ENCODE results near the gene CCNQ. TPM values are rescaled to one million over a fixed set of nuclear protein-coding genes. Genes with fewer than 3 reads are reported as not detected.

Gene CCNQ
- polyA plus RNA-seq, 1 donor (not counting 4 experiments of a cell fraction or from before 2014, with no cell fraction given) = 31.1 TPM

DNA sequence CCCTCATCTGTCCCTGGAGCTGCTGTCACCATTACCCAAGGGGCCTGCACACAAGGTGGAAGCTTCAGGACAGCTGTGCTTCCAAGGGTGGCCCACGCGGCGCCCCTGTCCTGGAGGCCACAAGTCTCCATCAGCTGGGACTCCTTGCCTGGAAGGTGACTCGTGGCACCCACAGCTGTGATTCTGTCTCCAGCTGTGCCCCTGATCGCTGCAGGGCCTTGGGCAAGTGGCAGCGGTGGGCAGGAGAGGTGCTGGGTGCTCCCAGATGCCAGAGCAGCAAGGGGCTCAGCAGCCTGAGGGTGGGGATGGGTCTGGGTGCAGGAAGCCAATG is 39.1 kb upstream of the CCNQ start:
- Histone ChIP-seq H3K9me1 (ENCODE audit: control insufficient read depth, extremely low read depth, insufficient read depth, low read length) (no peaks in the 10 kb centered on the region), H3K27ac (ENCODE audit: control insufficient read depth, insufficient read depth, low read length) (no peak overlapping the region), H3K79me2 (ENCODE audit: control insufficient read depth, insufficient read depth, low read length) (no peaks in the 10 kb centered on the region), H4K20me1 (ENCODE audit: control insufficient read depth, extremely low read depth, insufficient read depth, low read length) (no peaks in the 10 kb centered on the region), H2AFZ (ENCODE audit: control insufficient read depth, low read length) (no peak overlapping the region), H3K4me1 (ENCODE audit: control insufficient read depth, extremely low read depth, insufficient read depth, low read length) (peaks cover 3% of the 10 kb centered on the region), H3K36me3 (ENCODE audit: control insufficient read depth in 2 of 2, extremely low read depth in 1 of 2, insufficient read depth in 2 of 2, low read length in 2 of 2) (no peaks in the 10 kb centered on the region), H3K4me2 (ENCODE audit: control insufficient read depth, extremely low read depth, insufficient read depth, low read depth, low read length) (no peak overlapping the region), H3K4me3 (ENCODE audit: control insufficient read depth in 2 of 3, extremely low read depth in 1 of 3, insufficient read depth in 2 of 3, low read depth in 1 of 3, low read length in 3 of 3) (no peak overlapping the region), H3K9me3 (ENCODE audit: control insufficient read depth, low read depth, low read length) (peaks cover 2% of the 10 kb centered on the region), H3K27me3 (ENCODE audit: control insufficient read depth, extremely low read depth, insufficient read depth, low read length) (peaks cover 40% of the 10 kb centered on the region), H3K9ac (ENCODE audit: control insufficient read depth, extremely low read depth, insufficient read depth, low read length) (no peak overlapping the region)
- DNase-seq (ENCODE audit: low read depth, low spot score) (no peak), FAIRE-seq (no peak)
- no peak for TF ChIP-seq EZH2 (IDR thresholded peaks at IDR 0.05; ENCODE audit: low read length)
- no peak for TF ChIP-seq CTCF (optimal IDR thresholded peaks at IDR 0.05 in 1 of 3, IDR thresholded peaks at IDR 0.05 in 1 of 3, conservative IDR thresholded peaks at IDR 0.05 in 1 of 3; ENCODE audit: extremely low read depth in 1 of 3, insufficient read depth in 2 of 3, low read length in 3 of 3)
- dilution Hi-C loops (cut with MboI; ENCODE audit: extremely low pct_ligation_motif_present, low sequenced_read_pairs) = no loop called here

GRCh38 chrX:153637121-153638040 is 38.4 kb upstream of the CCNQ start:
- no peak for FAIRE-seq

More at GRCh38 chrX:153637121-153638040, 38.4 kb upstream of the CCNQ start:
- H3K4me2 ChIP-seq (ENCODE audit: control insufficient read depth, extremely low read depth, insufficient read depth, low read depth, low read length) = no peak overlapping the region
- H3K4me1 ChIP-seq (ENCODE audit: control insufficient read depth, extremely low read depth, insufficient read depth, low read length) = peaks cover 3% of the 10 kb centered on the region
- H3K79me2 ChIP-seq (ENCODE audit: control insufficient read depth, insufficient read depth, low read length) = no peaks in the 10 kb centered on the region
- no peak overlapping the region for H3K9ac ChIP-seq (ENCODE audit: control insufficient read depth, extremely low read depth, insufficient read depth, low read length)
- TF ChIP-seq EZH2 (IDR thresholded peaks at IDR 0.05; ENCODE audit: low read length) (no peak), CTCF (optimal IDR thresholded peaks at IDR 0.05 in 1 of 3, IDR thresholded peaks at IDR 0.05 in 1 of 3, conservative IDR thresholded peaks at IDR 0.05 in 1 of 3; ENCODE audit: extremely low read depth in 1 of 3, insufficient read depth in 2 of 3, low read length in 3 of 3) (no peak)
- no peak overlapping the region for H2AFZ ChIP-seq (ENCODE audit: control insufficient read depth, low read length)
- no peak for DNase-seq (ENCODE audit: low read depth, low spot score)
- peaks cover 35% of the 10 kb centered on the region for H3K27me3 ChIP-seq (ENCODE audit: control insufficient read depth, extremely low read depth, insufficient read depth, low read length)
- no peak overlapping the region for H3K4me3 ChIP-seq (ENCODE audit: control insufficient read depth in 2 of 3, extremely low read depth in 1 of 3, insufficient read depth in 2 of 3, low read depth in 1 of 3, low read length in 3 of 3)
- peaks cover 2% of the 10 kb centered on the region for H3K9me3 ChIP-seq (ENCODE audit: control insufficient read depth, low read depth, low read length)
- H3K9me1 ChIP-seq (ENCODE audit: control insufficient read depth, extremely low read depth, insufficient read depth, low read length) = no peaks in the 10 kb centered on the region
- no peaks in the 10 kb centered on the region for H3K36me3 ChIP-seq (ENCODE audit: control insufficient read depth in 2 of 2, extremely low read depth in 1 of 2, insufficient read depth in 2 of 2, low read length in 2 of 2)
- no peak overlapping the region for H3K27ac ChIP-seq (ENCODE audit: control insufficient read depth, insufficient read depth, low read length)
- no peaks in the 10 kb centered on the region for H4K20me1 ChIP-seq (ENCODE audit: control insufficient read depth, extremely low read depth, insufficient read depth, low read length)
- dilution Hi-C loops (cut with MboI; ENCODE audit: extremely low pct_ligation_motif_present, low sequenced_read_pairs) = no loop called here
